HG02938 (cell line): Measurements from ENCODE around the gene RNF157.
"Not testable (repeated sequence)": the region's sequence is repeated elsewhere in the genome, so short reads cannot be mapped to it uniquely, and the experiment has no call there.

Experiments used
- ATAC-seq: cut with Tn5 transposase; IDR thresholded peaks from one replicate; pipeline ENCODE4 v1.9.1; 2021; ENCODE audit warnings: mild to moderate bottlenecking, moderate library complexity; ENCODE audit not compliant: unreplicated experiment

The RNF157 gene

DNA sequence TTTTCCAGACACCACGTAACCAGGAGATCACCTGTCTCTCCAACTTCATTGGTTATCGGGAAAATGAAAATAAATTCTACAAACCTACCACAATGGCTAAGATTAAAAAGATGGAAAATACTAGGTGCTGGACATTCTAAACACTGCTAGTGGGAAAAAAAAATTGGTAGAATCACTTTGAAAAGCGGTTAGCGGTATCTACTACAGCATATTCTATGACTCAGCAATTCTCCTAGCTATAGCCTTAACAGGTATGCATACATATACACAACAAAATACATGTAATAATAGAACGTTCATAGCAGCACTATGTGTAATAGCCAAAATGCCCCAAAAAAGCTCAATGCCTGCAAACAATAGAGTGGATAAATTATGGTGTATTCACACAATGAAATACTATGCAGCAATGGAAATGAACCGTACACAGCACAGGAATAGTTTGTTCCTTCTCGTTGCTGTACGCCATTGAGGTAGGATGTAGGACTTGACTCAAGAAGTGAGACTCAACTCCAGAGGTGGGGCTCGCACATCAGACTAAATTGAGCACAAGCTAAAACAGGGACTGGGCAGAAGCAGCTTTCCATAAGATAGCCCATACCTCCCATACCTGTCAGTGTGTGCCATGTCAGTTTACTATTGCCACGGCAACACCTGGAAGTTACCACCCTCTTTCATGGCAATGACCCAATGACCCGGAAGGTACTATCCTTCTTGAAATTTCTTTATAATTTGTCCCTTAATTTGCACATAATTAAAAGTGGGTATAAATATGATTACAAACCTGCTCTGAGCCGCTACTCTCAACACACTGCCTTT, 44.8 kb downstream of the RNF157 start:
- ATAC-seq = no peak

DNA sequence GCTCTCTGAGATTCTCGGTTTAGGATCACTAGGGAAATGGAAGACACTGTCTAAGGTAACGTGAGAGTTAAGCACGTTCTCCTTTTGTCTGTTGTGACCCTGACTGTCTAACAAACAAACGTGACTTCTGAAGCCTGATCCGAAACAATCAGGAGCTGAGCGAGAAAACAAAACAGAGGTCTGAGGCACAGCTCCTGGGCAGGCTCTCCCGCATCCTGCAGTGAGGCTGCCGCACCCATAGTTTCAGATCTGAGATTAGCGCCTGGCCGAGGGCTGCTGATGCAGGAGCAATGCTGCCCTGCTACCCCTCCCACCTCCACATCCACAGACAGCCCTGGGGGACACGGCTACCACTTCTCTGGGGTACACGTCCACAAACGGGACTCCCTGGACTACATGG, 46.7 kb downstream of the RNF157 start:
- no peak for ATAC-seq

DNA sequence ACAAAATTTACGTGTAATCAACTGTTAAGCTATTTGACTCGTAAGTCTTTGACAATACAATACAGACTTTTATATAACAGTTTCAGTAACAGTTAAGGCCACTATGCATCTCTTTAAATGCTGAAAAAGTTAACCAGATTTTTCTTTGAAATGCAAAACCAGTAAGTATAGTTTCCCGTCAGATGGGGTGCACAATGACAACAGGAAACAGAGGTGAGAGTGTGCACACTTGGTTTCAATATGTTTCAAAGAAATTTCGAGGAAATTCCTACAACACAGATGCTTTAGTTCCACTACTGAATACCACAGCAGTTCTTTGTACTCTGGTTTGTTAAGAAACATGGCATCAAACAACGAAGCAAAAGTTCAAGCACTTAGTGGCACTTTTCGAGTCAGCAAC, 48.4 kb downstream of the RNF157 start:
- ATAC-seq = peak; percentile 63

DNA sequence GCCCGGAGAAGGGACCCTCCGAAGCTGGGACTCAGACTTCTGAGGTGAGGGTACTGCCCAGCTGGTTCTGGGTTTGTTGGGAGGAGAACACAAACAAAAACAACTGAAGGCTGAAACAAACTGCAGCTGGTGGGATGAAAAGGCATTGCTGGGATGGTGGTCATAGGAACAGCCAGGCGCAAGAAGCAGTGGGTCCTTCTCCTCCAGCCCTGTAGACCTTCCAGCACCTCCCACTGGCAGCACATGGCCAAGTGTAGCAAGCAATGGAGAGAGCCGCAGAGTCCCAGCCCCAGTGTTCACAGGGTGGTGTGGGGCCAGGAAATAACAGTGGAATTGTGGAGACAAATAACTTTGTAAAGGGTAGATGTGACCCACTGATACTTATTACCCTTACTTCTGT, 50.6 kb downstream of the RNF157 start:
- no peak for ATAC-seq

DNA sequence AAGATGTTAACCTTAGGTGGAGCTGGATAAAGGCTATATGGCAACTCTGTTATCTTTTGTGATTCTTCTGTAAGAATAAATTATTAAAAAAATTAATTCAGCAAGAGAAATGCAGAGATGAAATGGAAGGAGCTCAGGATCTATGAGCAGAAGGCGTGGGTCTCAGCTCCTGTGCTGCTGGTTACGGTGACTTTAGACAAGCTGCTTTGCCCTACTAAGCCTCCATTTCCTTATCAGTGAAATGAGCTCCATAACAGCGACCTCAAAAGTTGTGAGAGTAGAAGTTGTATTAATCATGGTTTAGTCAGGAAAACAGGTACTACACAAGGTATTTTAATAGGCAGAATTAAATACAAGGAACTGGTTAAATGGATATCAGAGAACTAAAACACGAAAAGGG, 51.0 kb downstream of the RNF157 start:
- no peak for ATAC-seq

DNA sequence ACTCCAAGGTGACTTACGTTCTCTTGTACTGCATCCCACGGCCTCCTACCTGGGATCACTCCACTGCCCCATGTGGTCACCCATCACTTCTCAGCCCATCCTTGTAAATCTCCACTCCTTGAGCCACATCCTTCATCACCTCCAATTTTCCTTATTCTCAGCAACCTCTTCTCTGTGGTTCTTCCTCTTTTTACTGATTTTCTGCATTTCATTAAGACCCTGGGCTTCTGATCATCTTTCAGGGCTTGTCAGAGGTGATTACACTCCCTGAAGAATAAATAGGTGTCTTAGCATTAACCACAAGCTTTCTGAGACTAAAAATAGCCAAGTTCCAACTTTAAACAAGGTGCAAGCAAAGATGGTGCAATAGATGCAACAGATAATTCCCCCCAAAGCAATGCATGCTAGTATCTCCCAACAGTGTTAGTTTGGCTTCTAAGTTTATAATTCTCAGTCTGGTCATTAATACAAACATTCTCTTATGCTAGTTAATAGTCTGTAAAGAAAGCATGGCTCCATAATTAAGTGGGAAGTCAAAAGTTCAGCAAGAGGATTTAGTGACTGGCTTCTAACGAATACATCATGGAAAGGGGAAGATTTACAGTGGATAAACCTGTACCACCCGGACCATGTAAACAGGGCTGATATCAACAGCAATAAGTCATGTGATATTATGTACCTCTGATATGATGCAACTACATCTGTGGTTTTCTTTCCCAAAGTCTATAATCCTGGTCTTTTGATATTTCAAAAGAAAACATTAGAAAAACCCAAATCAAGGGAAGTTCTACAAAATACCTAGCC, 51.9 kb downstream of the RNF157 start:
- ATAC-seq = no peak

DNA sequence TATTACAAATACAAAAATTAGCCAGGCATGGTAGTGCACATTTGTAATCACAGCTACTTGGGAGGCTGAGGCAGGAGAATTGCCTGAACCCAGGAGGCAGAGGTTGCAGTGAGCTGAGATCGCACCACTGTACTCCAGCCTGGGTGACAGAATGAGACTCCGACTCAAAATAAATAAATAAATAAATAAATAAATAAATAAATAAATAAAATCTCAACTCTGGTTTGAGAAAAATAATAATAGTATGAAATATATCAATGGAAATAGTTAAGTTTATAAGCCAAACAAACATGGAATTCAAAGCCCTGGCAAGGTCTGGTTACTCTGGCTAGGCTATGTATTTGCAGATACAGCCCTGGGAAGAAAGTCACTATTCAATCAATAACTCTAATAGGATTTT, 53.5 kb downstream of the RNF157 start:
- ATAC-seq = not testable (repeated sequence)

DNA sequence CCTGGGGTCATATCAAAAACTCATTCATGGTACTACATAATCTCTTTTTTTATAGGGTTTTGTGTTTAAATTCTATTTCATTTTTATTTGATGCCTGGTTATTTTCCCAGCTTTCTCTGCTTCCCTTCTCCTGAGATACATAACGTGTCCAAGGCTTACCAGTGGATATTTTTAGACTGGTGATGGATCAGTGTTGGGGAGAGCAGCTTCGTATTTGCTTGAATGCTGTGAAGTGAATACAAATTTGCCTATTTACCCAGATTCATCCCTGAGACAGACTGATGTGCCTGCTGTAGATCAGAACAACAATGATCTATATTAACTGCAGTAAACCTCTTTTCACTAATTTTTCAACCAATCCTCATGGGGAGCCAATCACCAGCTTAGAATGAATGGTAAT, 56.0 kb downstream of the RNF157 start:
- no peak for ATAC-seq

DNA sequence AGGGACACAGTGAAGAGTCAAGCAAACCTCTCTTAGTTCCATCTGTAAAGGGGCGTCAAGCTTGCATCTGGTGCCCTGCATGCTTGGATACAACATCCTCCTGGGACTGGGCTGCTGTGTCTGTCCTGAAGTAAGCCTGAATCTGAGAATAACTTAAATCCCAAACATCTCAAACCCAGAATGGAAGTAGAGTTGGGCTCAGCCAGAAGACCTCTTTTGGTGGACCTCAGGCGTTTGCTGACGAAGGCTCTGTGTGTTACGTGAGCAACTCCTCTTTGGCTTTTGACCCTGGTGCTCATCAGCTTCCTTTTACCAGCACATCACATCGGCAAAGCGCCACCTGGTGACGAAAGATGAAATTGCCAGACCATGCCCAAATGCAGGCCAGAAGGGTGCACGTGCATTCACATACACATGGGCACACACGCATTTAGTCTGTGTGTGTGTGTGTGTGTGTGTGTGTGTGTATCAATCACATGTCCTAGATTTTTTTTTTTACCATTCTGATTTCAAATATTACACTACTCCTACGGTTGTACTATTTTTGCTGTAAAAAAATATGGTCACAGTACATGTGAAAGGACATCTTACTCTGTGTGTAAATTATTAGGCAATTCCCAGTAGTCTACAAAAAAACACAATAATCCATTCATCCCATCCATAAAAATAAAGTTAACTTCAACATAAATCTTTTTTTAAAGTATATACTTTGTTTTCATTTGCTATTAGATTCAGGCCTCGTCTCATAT, 58.1 kb downstream of the RNF157 start:
- peak; percentile 58 for ATAC-seq

DNA sequence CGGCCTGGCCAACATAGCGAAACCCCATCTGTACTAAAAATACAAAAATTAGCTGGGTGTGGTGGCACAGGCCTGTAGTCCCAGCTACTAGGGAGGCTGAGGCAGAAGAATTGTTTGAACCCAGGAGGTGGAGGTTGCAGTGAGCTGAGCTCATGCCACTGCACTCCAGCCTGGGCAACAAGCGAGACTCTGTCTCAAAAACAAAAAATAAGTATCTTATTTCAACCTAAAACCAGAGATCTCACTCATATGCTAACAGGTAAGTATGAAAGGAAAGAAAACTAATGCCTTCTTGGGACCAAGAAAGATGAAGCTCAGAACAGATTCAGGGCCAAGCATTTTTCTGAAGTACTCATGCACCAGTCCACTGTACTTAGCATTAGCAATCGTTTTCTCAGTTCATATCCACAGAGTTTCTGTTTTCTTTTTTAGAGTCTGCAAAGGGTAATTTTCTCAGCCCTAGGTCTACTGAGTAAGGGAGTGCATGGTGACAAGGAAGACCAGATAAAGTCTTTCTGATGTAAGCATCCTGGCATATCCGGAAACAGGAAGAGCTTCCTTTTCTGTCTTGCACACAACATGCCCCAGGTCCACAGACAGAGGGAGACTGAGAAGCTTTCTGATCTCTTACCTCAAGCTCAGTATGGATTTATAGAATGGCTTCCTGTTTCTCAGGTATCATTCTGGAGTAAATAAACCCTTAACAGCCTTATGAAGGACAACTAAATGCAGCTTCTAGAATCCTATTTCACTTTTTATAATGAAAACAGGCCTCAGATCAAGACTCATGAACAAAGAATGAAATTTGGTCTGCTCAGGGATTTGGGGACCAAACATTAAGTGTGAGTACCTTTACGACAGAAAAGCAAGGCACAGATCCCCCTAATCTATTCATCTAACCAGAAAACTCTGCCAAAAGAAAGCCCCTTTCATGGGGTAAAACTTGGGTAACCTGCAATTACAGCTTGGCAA, 60.5 kb downstream of the RNF157 start:
- ATAC-seq = no peak

DNA sequence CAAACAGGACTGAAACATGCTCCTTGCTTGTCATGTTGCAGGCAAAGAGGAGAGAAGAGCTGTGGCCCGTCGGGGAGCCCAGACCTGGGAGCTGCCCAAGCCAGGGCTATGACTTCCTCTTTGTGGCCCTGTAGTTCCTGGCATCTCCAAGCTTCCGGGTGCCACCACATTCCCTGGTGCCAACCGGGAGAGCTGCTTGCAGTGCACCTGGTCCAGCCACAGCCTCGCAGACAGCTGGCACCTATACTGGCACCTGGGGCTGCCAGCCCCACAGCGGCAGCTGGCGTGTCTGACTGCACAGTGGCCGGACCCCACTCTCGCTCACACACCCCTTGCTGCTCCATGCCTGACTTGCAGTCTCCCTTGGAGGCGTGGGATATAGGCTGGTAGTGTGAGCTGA, 62.2 kb downstream of the RNF157 start:
- ATAC-seq = no peak

DNA sequence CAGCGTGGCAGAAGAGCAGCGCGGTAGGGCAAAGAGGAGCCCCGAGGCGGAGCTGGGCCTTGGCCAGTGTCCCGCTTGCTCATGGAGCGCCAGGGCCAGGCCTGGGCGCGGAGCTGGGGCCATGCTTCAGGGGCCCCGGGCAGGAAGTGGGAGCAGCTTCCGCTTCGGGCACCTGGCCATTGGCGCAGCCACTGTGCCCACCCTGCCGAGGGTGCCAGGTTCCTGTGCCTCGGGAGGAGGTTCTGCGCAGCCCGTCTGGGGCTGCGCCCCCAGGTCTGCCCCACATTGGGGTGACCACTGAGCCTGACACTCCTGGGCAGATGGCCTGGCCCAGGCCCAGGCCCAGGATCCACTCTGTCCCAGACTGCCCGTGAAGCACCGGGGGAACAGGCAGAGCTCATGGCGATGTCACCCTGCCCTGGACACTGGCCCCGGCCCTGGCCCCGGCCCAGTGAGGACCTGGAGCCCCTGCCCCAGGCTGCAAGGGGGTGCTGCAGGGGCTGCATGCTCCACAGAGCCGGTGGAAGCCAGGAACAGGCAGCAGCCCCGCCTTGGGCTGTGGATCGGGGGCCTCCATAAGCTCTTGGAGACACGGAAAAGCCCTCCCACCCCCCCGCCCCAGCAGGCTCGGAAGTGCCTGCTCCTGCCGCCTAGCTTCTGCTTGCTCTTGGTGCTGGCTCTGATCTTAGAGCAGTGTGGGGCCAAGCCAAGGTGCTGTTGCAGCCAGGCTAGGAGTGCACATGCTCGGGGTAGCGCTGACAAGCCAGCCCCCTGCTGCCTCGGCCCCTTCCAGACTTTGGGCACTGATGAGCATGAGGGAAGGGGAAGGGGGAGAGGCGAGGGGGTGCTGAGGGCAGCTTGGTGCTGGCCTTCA, 63.4 kb downstream of the RNF157 start:
- no peak for ATAC-seq

DNA sequence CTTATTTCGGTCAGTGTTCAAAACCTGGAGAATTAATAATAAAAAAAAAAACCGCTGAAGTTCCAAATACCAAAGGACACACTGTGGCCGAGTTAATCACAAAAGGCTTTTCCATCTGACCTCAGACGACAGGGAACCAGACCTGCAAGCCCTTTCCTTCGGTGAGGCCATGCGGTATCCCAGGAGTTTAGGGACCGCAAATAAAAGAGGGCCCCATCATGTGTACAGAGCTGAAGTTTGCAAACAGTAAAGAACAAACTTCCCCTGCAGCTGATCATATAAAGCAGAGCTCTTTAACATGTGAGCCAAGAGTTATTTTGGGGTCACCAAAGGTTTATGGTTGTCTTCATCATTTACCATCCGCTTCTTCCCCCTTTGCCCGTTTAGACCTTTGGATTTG, 66.3 kb downstream of the RNF157 start:
- no peak for ATAC-seq

DNA sequence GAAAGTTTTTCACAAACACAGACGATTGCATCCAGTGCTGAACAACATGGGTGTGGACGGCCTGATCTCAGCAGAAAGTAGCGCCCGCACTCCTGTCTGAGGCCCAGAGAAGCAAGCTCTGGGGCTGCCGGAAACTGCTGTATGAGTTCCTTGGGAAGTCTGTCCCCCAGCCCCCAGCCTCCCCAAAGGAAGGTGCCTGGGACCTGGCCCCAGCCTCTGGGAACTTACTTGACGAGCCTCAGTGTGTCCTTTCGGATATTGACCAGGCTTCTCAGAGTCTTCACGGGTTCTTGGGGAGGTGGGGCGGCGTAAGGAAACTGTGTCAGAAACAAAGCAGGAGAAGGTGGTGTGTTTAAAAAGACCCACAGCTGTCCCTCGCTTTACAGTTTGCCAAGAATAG, 66.8 kb downstream of the RNF157 start:
- ATAC-seq = no peak

DNA sequence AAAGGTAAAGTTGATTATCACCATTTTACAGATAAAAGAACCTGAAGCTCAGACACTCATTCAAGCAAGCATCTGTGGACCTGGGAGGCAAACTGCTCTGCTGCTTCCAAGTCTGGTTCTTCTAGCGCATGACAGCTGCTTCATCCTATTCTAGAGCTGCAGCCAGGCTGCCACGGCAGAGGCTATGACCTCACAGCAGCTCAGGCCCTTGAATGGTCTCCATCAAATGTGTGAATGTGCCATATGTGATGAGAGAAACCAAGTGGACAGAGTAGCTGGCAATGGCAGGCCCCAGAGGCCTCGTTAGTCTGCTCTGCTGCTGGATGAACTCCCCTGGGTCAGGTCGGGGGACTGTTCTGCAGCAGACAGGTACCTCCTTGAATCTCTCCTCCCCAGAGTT, 68.6 kb downstream of the RNF157 start:
- no peak for ATAC-seq

DNA sequence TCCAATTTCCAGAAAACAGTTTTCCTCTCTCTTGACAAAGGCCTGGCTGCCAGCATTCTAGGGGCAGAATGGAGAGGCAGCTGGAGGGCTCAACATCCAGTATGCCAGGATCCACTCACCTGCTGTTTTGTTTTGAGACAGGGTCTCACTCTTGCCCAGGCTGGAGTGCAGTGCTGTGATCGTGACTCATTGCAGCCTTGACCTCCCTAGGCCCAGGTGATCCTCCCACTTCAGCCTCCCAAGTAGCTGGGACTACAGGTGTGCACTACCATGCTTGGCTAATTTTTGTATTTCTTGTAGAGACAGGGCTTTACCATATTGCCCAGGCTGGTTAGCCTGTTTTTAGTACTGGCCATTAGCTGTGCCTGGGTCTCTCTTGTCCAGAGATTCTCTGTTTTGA, 70.2 kb downstream of the RNF157 start:
- ATAC-seq = no peak

DNA sequence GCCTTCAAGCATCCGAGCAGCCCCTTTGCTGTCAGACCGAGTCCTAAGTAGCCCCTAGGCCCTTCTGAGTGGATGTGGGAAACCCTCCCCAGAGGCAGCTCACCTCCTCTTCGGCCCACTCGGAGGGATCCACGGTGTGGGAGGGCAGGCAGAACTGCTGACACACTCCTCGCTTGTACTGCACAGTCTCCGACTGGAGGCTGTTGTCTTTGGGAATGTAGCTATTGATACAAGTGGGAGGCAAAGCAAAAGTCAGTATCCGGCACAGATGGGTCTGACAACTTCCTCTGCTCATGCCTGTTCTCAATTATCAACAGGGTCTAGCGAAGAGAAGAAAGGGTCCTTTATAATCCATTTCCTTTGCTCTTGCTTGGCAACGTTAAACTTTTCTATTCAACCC, 73.4 kb downstream of the RNF157 start:
- no peak for ATAC-seq

DNA sequence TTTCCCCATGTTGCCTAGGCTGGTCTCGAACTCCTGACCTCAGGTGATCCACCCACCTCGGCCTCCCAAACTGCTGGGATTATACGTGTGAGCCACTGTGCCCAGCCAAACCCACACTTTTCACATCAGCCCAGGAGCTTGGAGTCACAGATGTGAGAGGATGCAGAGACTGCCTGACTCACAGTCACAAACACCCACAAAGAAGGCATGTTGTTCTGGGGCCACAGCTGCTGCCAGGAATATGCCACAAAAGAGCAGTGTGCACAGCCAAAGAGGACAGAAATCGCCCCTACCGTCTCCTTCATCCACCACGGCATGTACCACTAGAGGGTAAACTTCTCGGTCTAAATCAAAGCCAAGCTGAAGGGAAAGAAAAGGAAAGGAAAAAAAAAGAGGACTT, 74.1 kb downstream of the RNF157 start:
- no peak for ATAC-seq

DNA sequence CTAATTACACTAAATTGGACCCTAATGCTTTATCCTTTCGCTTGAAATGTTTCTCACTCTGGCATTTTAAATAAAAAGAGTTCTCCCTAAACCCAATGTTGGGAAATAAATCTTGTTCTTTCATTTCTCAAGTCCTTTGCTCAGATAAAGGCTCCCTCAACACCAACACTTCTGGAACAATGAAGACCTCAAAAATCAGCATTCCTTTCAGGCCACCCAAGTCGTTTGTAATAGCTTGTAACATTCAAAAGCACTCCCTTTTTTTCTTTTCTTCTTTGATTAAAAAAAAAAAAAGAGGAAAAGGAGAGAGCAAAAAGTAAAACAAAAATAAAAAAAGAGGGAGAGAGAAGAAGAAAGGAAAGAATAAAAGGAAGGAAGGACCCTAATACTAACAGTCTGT, 76.0 kb downstream of the RNF157 start:
- no peak for ATAC-seq

DNA sequence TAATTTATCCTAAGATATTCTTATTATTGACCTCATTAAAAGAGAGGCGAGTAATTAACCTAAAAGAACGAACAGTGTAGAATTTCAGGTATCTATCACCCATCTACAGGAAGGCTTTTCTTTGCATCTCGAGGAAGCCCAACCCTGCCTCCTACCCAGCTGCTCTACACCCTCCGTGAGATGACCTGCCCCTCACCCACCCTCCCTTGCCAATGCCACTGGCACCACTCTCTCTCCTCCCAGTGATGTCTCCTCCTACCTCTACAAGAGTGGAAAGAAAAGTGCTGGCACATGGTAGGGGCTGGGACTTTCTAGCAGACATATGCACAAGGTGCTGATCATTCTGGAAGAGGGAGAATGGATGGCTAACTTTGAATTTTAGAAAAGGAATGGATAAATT, 76.4 kb downstream of the RNF157 start:
- ATAC-seq = no peak
